ENCODE data around the gene APOL6. TPM values are rescaled to one million over a fixed set of nuclear protein-coding genes. Genes with fewer than 3 reads are reported as not detected.
"Not testable (repeated sequence)": the region's sequence is repeated elsewhere in the genome, so short reads cannot be mapped to it uniquely, and the experiment has no call there.

The APOL6 gene
- total and polyA plus RNA-seq, 9 of the 15 experiments (the other 6 are each of a cell fraction or from before 2014, with no cell fraction given): 0.29 to 1.2 (median 0.70) TPM

DNA sequence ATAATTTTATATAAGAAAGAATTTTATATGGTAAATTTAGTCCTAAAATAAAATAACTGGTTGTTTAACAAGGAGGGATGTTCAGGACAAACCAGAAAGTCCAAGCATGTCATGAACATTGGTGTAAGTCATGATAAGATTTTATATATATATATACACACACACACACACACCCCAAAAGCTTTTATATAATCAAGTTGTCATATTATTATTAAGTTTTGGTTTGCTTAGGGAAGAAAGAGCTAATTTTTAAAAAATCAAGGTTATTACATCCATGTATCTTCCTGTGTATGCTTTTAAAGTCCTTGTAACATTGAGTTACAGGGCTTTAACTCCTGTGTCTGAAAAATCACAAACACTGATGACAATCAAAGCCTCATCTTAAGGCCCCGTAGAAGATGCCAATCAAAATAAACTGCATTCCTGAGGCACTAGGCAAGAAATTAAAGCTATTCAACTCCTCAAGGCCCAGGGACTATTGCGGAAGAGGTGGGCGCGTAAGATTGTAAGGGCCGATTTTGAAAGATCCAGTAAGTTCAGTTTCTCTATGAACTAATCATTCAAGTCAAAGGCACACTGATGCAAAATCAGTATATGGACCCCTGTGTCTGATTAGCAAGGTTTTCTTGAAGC is 16.8 kb downstream of the APOL6 start:
- no peak overlapping the region for H3K4me3 ChIP-seq
- no peak overlapping the region for H2AFZ ChIP-seq (ENCODE audit: low read depth, low read length)
- H3K4me1 ChIP-seq (replicated peaks in 1 of 2; ENCODE audit: control insufficient read depth in 2 of 2, insufficient read depth in 2 of 2, low read length in 2 of 2): no peaks in the 10 kb centered on the region
- no peak for TF ChIP-seq FOXK1 (CRISPR knock-in tag; IDR thresholded peaks at IDR 0.05; ENCODE audit: borderline replicate concordance)
- TF ChIP-seq, protein P1, sequence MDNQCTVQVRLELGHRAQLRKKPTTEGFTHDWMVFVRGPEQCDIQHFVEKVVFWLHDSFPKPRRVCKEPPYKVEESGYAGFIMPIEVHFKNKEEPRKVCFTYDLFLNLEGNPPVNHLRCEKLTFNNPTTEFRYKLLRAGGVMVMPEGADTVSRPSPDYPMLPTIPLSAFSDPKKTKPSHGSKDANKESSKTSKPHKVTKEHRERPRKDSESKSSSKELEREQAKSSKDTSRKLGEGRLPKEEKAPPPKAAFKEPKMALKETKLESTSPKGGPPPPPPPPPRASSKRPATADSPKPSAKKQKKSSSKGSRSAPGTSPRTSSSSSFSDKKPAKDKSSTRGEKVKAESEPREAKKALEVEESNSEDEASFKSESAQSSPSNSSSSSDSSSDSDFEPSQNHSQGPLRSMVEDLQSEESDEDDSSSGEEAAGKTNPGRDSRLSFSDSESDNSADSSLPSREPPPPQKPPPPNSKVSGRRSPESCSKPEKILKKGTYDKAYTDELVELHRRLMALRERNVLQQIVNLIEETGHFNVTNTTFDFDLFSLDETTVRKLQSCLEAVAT (IDR thresholded peaks at IDR 0.05): no peak
- no peak for TF ChIP-seq ZNF224 (CRISPR knock-in tag; IDR thresholded peaks at IDR 0.05)
- H4K20me1 ChIP-seq (replicated peaks; ENCODE audit: control insufficient read depth, insufficient read depth, low read length): no peaks in the 10 kb centered on the region
- H3K9me3 ChIP-seq (replicated peaks; ENCODE audit: control insufficient read depth, insufficient read depth, low read depth, low read length): no peaks in the 10 kb centered on the region
- ChIA-PET CTCF (ENCODE audit: low intra/inter-chr PET ratio) (no interaction called here), POLR2A (no interaction called here)
- WGBS (ENCODE audit: insufficient coverage, low coverage, missing lambda C conversion rate): 77% methylated on average over 5 of the region's 5 CpGs
- H3K79me2 ChIP-seq (ENCODE audit: control insufficient read depth, insufficient read depth, low read length): no peaks in the 10 kb centered on the region
- intact Hi-C loops (cut with micrococcal nuclease): no loop called here
- no peak overlapping the region for H3K27ac ChIP-seq (ENCODE audit: extremely low read depth, low read depth, low read length)
- H3K9ac ChIP-seq (ENCODE audit: insufficient read depth in 1 of 2, low read depth in 2 of 2, low read length in 2 of 2): no peak overlapping the region
- in situ Hi-C loops (cut with MboI): no loop called here
- FAIRE-seq: no peak
- no peak for ATAC-seq
- no peaks in the 10 kb centered on the region for H3K27me3 ChIP-seq (ENCODE audit: control insufficient read depth in 2 of 2, insufficient read depth in 2 of 2, low read length in 2 of 2)
- H3K9me1 ChIP-seq (ENCODE audit: control insufficient read depth, insufficient read depth, low read length): no peaks in the 10 kb centered on the region
- no peak for DNase-seq (ENCODE audit: extremely low read depth in 1 of 4, low spot score in 3 of 4)
- H3K36me3 ChIP-seq (ENCODE audit: control insufficient read depth, insufficient read depth, low read length): no peaks in the 10 kb centered on the region
- no TSS peak for BruUV-seq (replicated peaks)
- no peak overlapping the region for H3K4me2 ChIP-seq (ENCODE audit: insufficient read depth, low read length)

DNA sequence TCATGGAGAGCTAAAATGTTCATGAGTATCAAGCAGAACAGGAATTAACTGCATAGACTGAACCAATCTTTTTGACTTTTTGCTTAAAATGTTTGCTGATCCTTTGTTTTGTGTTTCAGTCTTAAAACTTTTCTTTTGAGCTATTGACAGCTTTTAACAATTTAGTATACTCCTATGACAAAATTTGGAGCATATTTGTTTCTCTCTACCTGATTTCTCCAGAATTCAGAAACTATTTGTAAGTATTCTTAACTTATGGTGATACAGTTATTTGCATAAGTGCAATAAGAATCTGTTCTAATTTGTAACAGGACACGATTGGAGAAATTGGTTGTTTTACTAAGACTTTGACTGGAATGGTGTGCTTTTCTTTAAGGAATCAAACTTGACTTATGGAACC is 18.5 kb downstream of the APOL6 start:
- in situ Hi-C loops (cut with MboI); H3K9me3 ChIP-seq (replicated peaks; ENCODE audit: control insufficient read depth, insufficient read depth, low read depth, low read length); H4K20me1 ChIP-seq (replicated peaks; ENCODE audit: control insufficient read depth, insufficient read depth, low read length); H3K9me1 ChIP-seq (ENCODE audit: control insufficient read depth, insufficient read depth, low read length); intact Hi-C loops (cut with micrococcal nuclease); H3K79me2 ChIP-seq (ENCODE audit: control insufficient read depth, insufficient read depth, low read length); H3K27ac ChIP-seq (ENCODE audit: extremely low read depth, low read depth, low read length); FAIRE-seq; H3K4me2 ChIP-seq (ENCODE audit: insufficient read depth, low read length); H2AFZ ChIP-seq (ENCODE audit: low read depth, low read length); H3K4me1 ChIP-seq (replicated peaks in 1 of 2; ENCODE audit: control insufficient read depth in 2 of 2, insufficient read depth in 2 of 2, low read length in 2 of 2); H3K9ac ChIP-seq (ENCODE audit: insufficient read depth in 1 of 2, low read depth in 2 of 2, low read length in 2 of 2); H3K4me3 ChIP-seq; ATAC-seq; CTCF ChIA-PET (ENCODE audit: low intra/inter-chr PET ratio); H3K27me3 ChIP-seq (ENCODE audit: control insufficient read depth in 2 of 2, insufficient read depth in 2 of 2, low read length in 2 of 2); BruUV-seq (replicated peaks); H3K36me3 ChIP-seq (ENCODE audit: control insufficient read depth, insufficient read depth, low read length); DNase-seq (ENCODE audit: extremely low read depth in 1 of 4, low spot score in 3 of 4): not testable (repeated sequence)
- 0% methylated on average over 1 of the region's 1 CpG for WGBS (ENCODE audit: insufficient coverage, low coverage, missing lambda C conversion rate)
- POLR2A ChIA-PET: interaction anchor here (1.5 kb wide), 1 partner anchor 15 kb away, joined by 3 read pairs; no protein-coding TSS in a partner anchor
